GM18511 (cell line): ENCODE results near the gene MACC1.

Experiments used
- ATAC-seq: cut with Tn5 transposase; IDR thresholded peaks from one replicate; pipeline ENCODE4 v1.9.1; 2021; ENCODE audit warnings: mild to moderate bottlenecking, moderate library complexity; ENCODE audit not compliant: unreplicated experiment

The MACC1 gene

DNA sequence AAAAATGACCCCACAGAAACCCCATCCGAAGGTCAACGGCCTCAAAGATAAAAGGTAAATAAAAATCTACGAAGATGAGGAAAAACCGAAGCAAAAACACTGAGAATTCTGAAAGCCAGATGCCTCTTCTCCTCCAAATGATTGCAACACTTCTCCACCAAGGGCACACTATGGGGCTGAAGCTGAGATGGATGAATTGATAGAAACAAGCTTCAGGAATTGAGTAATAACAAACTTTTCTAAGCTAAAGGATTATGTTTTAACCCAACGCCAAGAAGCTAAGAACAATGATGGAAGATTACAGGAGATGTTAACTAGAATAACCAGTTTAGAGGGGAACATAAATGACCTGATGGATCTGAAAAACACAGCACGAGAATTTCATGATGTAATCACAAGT, 127.8 kb downstream of the MACC1 start:
- no peak for ATAC-seq

DNA sequence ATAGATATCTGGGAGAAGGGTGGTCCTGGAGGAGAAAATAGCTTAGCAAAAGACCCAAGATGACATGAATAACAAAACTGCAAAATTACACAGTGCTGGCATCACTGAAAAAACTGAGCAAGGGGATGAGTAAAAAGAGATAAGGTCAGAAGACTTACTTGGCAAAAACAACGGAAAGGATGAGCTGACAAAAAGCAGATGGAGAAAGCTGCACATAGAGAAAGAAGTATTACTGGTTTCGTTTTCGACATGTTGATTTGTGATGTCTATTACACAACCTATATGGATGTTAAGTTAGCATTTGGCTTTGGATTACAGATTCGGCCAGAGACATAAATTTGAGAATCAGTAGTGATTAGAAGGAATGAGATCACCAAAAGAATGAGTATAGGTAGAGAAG, 132.1 kb downstream of the MACC1 start:
- ATAC-seq: no peak
